Neural progenitor cell (in vitro differentiated cells): ENCODE measurements around the gene PLCH2. TPM values are rescaled to one million over a fixed set of nuclear protein-coding genes. Genes with fewer than 3 reads are reported as not detected.

Experiments
- DNase-seq: peaks from one replicate; pipeline ENCODE4 v3.0.0-alpha.2; 2016; ENCODE audit warnings: low spot score
- H2AFZ ChIP-seq: fragments of 200-600 bp; sonication (generic); replicated peaks from 2 replicates; pipeline ENCODE4 v1.6.1; 2016; ENCODE audit warnings: antibody characterized with exemption
- H3F3A ChIP-seq: fragments of 200-600 bp; sonication (generic); 2 replicates; pipeline ENCODE4 v1.6.1; 2016; ENCODE audit warnings: antibody characterized with exemption, low read depth
- H3K27ac ChIP-seq: fragments of 200-600 bp; sonication (generic); 2 replicates; pipeline ENCODE4 v1.5.1; 2016; ENCODE audit warnings: mild to moderate bottlenecking
- H3K27me3 ChIP-seq: fragments of 200-600 bp; sonication (generic); 2 replicates; pipeline ENCODE4 v1.6.1; 2016; ENCODE audit warnings: mild to moderate bottlenecking, moderate library complexity
- H3K36me3 ChIP-seq: fragments of 200-600 bp; sonication (generic); 2 replicates; pipeline ENCODE4 v1.5.1; 2016
- H3K4me1 ChIP-seq: fragments of 200-600 bp; sonication (generic); 2 replicates; pipeline ENCODE4 v1.6.1; 2016; ENCODE audit warnings: mixed run types
- H3K4me2 ChIP-seq: fragments of 200-600 bp; sonication (generic); 2 replicates; pipeline ENCODE4 v1.6.1; 2016
- H3K4me3 ChIP-seq: fragments of 200-600 bp; sonication (generic); 2 replicates; pipeline ENCODE4 v1.5.1; 2016
- H3K79me2 ChIP-seq: fragments of 200-600 bp; sonication (generic); 2 replicates; pipeline ENCODE4 v1.6.1; 2016; ENCODE audit warnings: low read depth
- H3K9ac ChIP-seq: fragments of 200-600 bp; sonication (generic); 2 replicates; pipeline ENCODE4 v1.6.1; 2016
- H3K9me3 ChIP-seq: fragments of 200-600 bp; sonication (generic); 2 replicates; pipeline ENCODE4 v1.5.1; 2016; ENCODE audit warnings: low read depth
- H4K20me1 ChIP-seq: fragments of 200-600 bp; sonication (generic); 2 replicates; pipeline ENCODE4 v1.6.1; 2016; ENCODE audit warnings: low read depth
- H3K27ac Mint-ChIP-seq: 3 replicates; pipeline ENCODE4 v1.8.0; 2021; ENCODE audit warnings: mixed read lengths
- H3K27me3 Mint-ChIP-seq: 2 replicates; pipeline ENCODE4 v1.8.0; 2022; ENCODE audit warnings: low read depth, mild to moderate bottlenecking, inconsistent platforms, moderate library complexity, mixed read lengths; ENCODE audit not compliant: insufficient read depth
- H3K36me3 Mint-ChIP-seq: 3 replicates; pipeline ENCODE4 v1.8.0; 2021; ENCODE audit warnings: mixed read lengths
- H3K4me1 Mint-ChIP-seq: 3 replicates; pipeline ENCODE4 v1.8.0; 2021; ENCODE audit warnings: mixed read lengths
- H3K4me3 Mint-ChIP-seq: 3 replicates; pipeline ENCODE4 v1.8.0; 2021; ENCODE audit warnings: mild to moderate bottlenecking, moderate library complexity, mixed read lengths
- H3K9me3 Mint-ChIP-seq: 3 replicates; pipeline ENCODE4 v1.8.0; 2020; ENCODE audit warnings: mixed read lengths
- CTCF ChIP-seq: fragments of 200-600 bp; sonication (generic); IDR thresholded peaks from 2 replicates; pipeline ENCODE4 v1.5.1; 2017; ENCODE audit warnings: antibody characterized with exemption, mild to moderate bottlenecking
- EZH2 ChIP-seq: fragments of 200-600 bp; sonication (generic); IDR thresholded peaks from 2 replicates; pipeline ENCODE4 v1.6.1; 2017; ENCODE audit warnings: antibody characterized with exemption, mild to moderate bottlenecking, moderate library complexity
- EZH2phosphoT487 ChIP-seq: fragments of 200-600 bp; sonication (generic); IDR thresholded peaks from 2 replicates; pipeline ENCODE4 v1.6.1; 2017; ENCODE audit warnings: antibody characterized with exemption
- total RNA-seq: library from RNA; depleted of rRNA; stranded (reverse); fragments of >200 nt; gene quantifications from 2 replicates; pipeline ENCODE4 v1.2.3, GENCODE V29; 2015; ENCODE audit warnings: low replicate concordance

PLCH2 gene
- total RNA-seq, 1 donor from 2014 or later: 0.54 TPM

DNA sequence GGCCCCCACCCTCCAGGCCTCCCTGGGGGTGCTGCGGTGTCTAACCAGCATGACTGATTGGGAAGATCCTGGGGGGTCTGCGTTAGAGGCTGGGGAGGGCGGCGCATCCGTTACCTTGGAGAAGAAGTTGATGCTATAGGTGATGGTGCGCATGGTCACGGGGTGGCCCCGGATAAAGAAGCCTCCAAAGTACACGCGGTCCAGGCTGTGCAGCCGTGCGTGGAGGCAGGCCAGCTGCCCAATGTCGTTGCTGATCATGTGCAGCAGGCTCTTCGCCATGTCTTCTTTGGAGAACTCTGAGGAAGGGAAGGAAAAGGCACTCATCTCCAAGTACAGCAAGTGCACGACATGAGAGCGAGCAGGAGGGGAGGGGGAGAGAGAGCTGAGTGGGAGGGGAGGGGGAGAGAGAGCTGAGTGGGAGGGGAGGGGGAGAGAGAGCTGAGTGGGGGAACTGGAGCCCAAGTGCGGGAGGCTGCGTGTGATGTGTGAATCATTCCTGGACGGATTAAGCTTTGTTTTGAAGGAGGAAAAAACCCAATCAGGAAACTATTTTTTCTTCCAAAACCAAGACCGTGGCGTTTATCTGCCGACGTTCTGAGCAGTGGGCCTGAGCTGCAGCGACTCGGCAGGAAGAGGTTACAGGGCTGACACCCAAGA, 43.1 kb downstream of the PLCH2 start:
- Histone ChIP-seq H3K36me3 (no peaks in the 10 kb centered on the region), H4K20me1 (peaks cover 68% of the 10 kb centered on the region), H3K4me1 (peaks cover 1% of the 10 kb centered on the region), H3K27me3 (no peaks in the 10 kb centered on the region), H3K4me3 (no peak overlapping the region), H3K4me2 (no peak overlapping the region), H3K9ac (no peak overlapping the region), H3K27ac (no peak overlapping the region), H3K79me2 (peaks cover 26% of the 10 kb centered on the region), H3K9me3 (no peaks in the 10 kb centered on the region), H3F3A (no peaks in the 10 kb centered on the region), H2AFZ (no peak overlapping the region)
- Mint-ChIP-seq H3K27ac (no peak overlapping the region), H3K9me3 (no peaks in the 10 kb centered on the region), H3K4me1 (peaks cover 7% of the 10 kb centered on the region), H3K4me3 (no peak overlapping the region), H3K36me3 (peaks cover 10% of the 10 kb centered on the region), H3K27me3 (peaks cover 2% of the 10 kb centered on the region)
- DNase-seq: no peak
- no peak for TF ChIP-seq CTCF
- TF ChIP-seq EZH2: no peak

DNA sequence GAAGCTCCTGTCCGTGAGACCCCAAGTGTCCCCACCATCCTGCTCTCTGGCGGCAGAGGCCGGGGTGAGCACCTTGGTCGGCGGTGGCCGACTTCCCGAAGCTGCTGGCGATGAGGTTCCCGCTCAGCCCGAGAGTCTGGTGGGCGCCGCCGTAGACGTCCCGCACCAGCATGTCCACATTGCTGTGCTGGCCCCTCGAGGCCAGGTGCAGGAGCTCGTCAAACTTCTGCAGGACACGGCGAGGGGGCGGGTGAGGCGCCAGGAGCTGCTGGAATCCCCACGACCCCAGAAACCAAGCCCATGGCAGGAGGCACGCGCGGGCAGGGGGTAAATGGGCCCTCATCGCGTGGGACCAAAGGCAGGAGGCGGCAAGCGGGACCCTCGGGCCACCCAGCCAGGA, 43.6 kb downstream of the PLCH2 start:
- Histone ChIP-seq H4K20me1 (peaks cover 74% of the 10 kb centered on the region), H2AFZ (no peak overlapping the region), H3K9me3 (no peaks in the 10 kb centered on the region), H3K36me3 (no peaks in the 10 kb centered on the region), H3F3A (no peaks in the 10 kb centered on the region), H3K27me3 (no peaks in the 10 kb centered on the region), H3K9ac (no peak overlapping the region), H3K4me3 (no peak overlapping the region), H3K4me2 (no peak overlapping the region), H3K27ac (no peak overlapping the region), H3K4me1 (peaks cover 7% of the 10 kb centered on the region), H3K79me2 (peaks cover 31% of the 10 kb centered on the region)
- TF ChIP-seq CTCF (no peak), EZH2phosphoT487 (no peak), EZH2 (no peak)
- H3K4me1 Mint-ChIP-seq: peaks cover 12% of the 10 kb centered on the region
- DNase-seq: no peak
- H3K9me3 Mint-ChIP-seq: no peaks in the 10 kb centered on the region
- no peak overlapping the region for H3K4me3 Mint-ChIP-seq
- peaks cover 10% of the 10 kb centered on the region for H3K36me3 Mint-ChIP-seq
- H3K27ac Mint-ChIP-seq: no peak overlapping the region
- peaks cover 2% of the 10 kb centered on the region for H3K27me3 Mint-ChIP-seq

DNA sequence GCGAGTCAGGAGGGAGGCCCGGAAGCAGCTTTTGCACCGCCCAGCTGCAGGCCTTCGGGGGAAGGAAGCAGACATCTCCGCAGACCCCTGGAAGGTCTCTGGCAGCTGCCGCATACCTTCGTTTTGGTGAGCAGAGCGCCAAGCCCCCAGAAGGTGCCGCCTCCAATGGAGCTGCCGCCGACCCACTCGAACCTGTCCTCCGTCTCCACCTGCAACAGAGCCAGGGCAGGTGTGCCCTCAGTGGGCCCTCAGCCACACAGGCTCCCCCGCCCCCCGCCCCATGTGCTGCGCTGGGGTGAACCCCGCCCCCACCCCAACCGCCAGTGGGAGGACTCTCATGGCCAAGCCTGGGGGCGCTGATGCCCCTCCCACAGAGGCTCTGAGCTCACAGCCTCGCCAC, 44.1 kb downstream of the PLCH2 start:
- Mint-ChIP-seq H3K36me3 (peaks cover 10% of the 10 kb centered on the region), H3K9me3 (no peaks in the 10 kb centered on the region), H3K4me1 (peaks cover 17% of the 10 kb centered on the region), H3K4me3 (no peak overlapping the region), H3K27ac (no peak overlapping the region), H3K27me3 (peaks cover 2% of the 10 kb centered on the region)
- H2AFZ ChIP-seq: no peak overlapping the region
- peaks cover 36% of the 10 kb centered on the region for H3K79me2 ChIP-seq
- no peak for TF ChIP-seq EZH2phosphoT487
- TF ChIP-seq CTCF: no peak
- no peak for TF ChIP-seq EZH2
- H3K4me2 ChIP-seq: no peak overlapping the region
- H3F3A ChIP-seq: no peaks in the 10 kb centered on the region
- H3K9ac ChIP-seq: no peak overlapping the region
- H3K27ac ChIP-seq: no peak overlapping the region
- DNase-seq: no peak
- no peaks in the 10 kb centered on the region for H3K36me3 ChIP-seq
- H3K9me3 ChIP-seq: no peaks in the 10 kb centered on the region
- no peaks in the 10 kb centered on the region for H3K27me3 ChIP-seq
- H3K4me1 ChIP-seq: peaks cover 12% of the 10 kb centered on the region
- no peak overlapping the region for H3K4me3 ChIP-seq
- H4K20me1 ChIP-seq: peaks cover 78% of the 10 kb centered on the region
